ENCODE data around the gene ATF7IP. TPM values are rescaled to one million over a fixed set of nuclear protein-coding genes. Genes with fewer than 3 reads are reported as not detected.

The ATF7IP gene
- polyA plus RNA-seq, 1 of the 3 experiments (the other 2 are of a cell fraction), result 2.8 TPM

GRCh38 chr12:14510574-14510973 lies 145.1 kb downstream of the ATF7IP start:
- ChIA-PET CTCF (interaction anchor here (1.2 kb wide), 1 partner anchor 273 kb away, joined by 3 read pairs; no protein-coding TSS in a partner anchor), POLR2A (no interaction called here)
- 48% methylated on average over 3 of the region's 3 CpGs for WGBS (ENCODE audit: low lambda C conversion rate)
- Histone ChIP-seq H3F3A (replicated peaks; ENCODE audit: insufficient read depth) (no peaks in the 10 kb centered on the region), H3K4me3 (ENCODE audit: low read depth in 2 of 2, low read length in 1 of 2) (no peak overlapping the region), H3K9me2 (no peaks in the 10 kb centered on the region), H3K27ac (ENCODE audit: low read depth in 2 of 2, low read length in 1 of 2) (no peak overlapping the region), H3K4me2 (no peak overlapping the region), H2AFZ (ENCODE audit: low read depth) (no peak overlapping the region), H3K9me3 (no peaks in the 10 kb centered on the region), H3K36me3 (replicated peaks in 1 of 2; ENCODE audit: control insufficient read depth in 1 of 2, insufficient read depth in 2 of 2, low read length in 1 of 2) (peaks cover 0 to under 1% of the 10 kb centered on the region in 2 experiments), H3K27me3 (ENCODE audit: insufficient read depth) (no peaks in the 10 kb centered on the region), H4K20me1 (ENCODE audit: insufficient read depth) (no peaks in the 10 kb centered on the region), H3K9ac (no peak overlapping the region), H3K79me2 (ENCODE audit: insufficient read depth) (no peaks in the 10 kb centered on the region), H3K4me1 (ENCODE audit: control insufficient read depth in 1 of 2, insufficient read depth in 2 of 2, low read depth in 1 of 2, low read length in 1 of 2) (no peaks in the 10 kb centered on the region)
- TF ChIP-seq JUND (IDR thresholded peaks at IDR 0.05), result no peak
- TF ChIP-seq, protein P1, sequence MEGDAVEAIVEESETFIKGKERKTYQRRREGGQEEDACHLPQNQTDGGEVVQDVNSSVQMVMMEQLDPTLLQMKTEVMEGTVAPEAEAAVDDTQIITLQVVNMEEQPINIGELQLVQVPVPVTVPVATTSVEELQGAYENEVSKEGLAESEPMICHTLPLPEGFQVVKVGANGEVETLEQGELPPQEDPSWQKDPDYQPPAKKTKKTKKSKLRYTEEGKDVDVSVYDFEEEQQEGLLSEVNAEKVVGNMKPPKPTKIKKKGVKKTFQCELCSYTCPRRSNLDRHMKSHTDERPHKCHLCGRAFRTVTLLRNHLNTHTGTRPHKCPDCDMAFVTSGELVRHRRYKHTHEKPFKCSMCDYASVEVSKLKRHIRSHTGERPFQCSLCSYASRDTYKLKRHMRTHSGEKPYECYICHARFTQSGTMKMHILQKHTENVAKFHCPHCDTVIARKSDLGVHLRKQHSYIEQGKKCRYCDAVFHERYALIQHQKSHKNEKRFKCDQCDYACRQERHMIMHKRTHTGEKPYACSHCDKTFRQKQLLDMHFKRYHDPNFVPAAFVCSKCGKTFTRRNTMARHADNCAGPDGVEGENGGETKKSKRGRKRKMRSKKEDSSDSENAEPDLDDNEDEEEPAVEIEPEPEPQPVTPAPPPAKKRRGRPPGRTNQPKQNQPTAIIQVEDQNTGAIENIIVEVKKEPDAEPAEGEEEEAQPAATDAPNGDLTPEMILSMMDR (IDR thresholded peaks at IDR 0.05), result no peak
- no peak for TF ChIP-seq TCF12 (IDR thresholded peaks at IDR 0.05)
- no peak for TF ChIP-seq SIN3A (IDR thresholded peaks at IDR 0.05; ENCODE audit: borderline replicate concordance, low read depth, low read length)
- TF ChIP-seq MAX (IDR thresholded peaks at IDR 0.05; ENCODE audit: low read depth), result no peak
- TF ChIP-seq MEF2A (IDR thresholded peaks at IDR 0.05; ENCODE audit: borderline replicate concordance, low read depth), result no peak
- TF ChIP-seq, protein P2, sequence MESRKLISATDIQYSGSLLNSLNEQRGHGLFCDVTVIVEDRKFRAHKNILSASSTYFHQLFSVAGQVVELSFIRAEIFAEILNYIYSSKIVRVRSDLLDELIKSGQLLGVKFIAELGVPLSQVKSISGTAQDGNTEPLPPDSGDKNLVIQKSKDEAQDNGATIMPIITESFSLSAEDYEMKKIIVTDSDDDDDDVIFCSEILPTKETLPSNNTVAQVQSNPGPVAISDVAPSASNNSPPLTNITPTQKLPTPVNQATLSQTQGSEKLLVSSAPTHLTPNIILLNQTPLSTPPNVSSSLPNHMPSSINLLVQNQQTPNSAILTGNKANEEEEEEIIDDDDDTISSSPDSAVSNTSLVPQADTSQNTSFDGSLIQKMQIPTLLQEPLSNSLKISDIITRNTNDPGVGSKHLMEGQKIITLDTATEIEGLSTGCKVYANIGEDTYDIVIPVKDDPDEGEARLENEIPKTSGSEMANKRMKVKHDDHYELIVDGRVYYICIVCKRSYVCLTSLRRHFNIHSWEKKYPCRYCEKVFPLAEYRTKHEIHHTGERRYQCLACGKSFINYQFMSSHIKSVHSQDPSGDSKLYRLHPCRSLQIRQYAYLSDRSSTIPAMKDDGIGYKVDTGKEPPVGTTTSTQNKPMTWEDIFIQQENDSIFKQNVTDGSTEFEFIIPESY (IDR thresholded peaks at IDR 0.05; ENCODE audit: borderline replicate concordance, low read depth), result no peak
- TF ChIP-seq, protein P3, sequence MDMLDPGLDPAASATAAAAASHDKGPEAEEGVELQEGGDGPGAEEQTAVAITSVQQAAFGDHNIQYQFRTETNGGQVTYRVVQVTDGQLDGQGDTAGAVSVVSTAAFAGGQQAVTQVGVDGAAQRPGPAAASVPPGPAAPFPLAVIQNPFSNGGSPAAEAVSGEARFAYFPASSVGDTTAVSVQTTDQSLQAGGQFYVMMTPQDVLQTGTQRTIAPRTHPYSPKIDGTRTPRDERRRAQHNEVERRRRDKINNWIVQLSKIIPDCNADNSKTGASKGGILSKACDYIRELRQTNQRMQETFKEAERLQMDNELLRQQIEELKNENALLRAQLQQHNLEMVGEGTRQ (IDR thresholded peaks at IDR 0.05; ENCODE audit: borderline replicate concordance, low read depth, low read length), result no peak
- no peak for TF ChIP-seq POLR2AphosphoS5 (IDR thresholded peaks at IDR 0.05; ENCODE audit: low read depth, low read length)
- TF ChIP-seq ELF1 (IDR thresholded peaks at IDR 0.05), result no peak
- no peak for TF ChIP-seq GABPA (IDR thresholded peaks at IDR 0.05; ENCODE audit: low read depth)
- no peak for TF ChIP-seq EZH2phosphoT487 (IDR thresholded peaks at IDR 0.05; ENCODE audit: borderline replicate concordance, low read depth)
- no peak for TF ChIP-seq EP300 (IDR thresholded peaks at IDR 0.05; ENCODE audit: borderline replicate concordance in 1 of 2, low read depth in 1 of 2, low read length in 1 of 2)
- no peak for TF ChIP-seq GATA2 (CRISPR knock-in tag; IDR thresholded peaks at IDR 0.05)
- no peak for TF ChIP-seq RAD21 (IDR thresholded peaks at IDR 0.05; ENCODE audit: low read length)
- TF ChIP-seq RXRA (IDR thresholded peaks at IDR 0.05; ENCODE audit: borderline replicate concordance, low read depth), result no peak
- no peak for DNase-seq
